Measurements from ENCODE around the gene FARP2. TPM values are rescaled to one million over a fixed set of nuclear protein-coding genes. Genes with fewer than 3 reads are reported as not detected.

The FARP2 gene
- total and polyA plus RNA-seq, 10 of the 15 experiments (the other 5 are each of a cell fraction or from before 2014, with no cell fraction given): 5.5 to 67.5 (median 36.8) TPM

DNA sequence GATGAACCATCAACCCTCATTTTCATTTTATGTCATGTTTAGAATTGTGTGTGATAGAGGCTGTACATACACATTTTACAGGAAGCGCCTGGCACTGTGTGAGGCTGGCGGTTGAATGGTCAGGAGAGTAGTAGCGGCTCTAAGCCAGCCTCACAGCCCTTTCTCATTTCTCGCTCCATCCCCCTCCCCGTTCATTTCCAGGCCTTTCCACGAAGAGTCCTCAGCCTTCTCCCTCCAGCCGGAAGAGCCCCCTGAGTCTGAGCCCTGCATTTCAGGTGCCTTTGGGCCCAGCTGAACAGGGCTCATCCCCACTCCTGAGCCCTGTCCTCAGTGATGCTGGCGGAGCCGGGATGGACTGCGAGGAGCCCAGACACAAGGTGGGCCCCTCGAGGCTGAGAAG lies 100.5 kb downstream of the FARP2 start (continued):
- TF ChIP-seq, protein P1, sequence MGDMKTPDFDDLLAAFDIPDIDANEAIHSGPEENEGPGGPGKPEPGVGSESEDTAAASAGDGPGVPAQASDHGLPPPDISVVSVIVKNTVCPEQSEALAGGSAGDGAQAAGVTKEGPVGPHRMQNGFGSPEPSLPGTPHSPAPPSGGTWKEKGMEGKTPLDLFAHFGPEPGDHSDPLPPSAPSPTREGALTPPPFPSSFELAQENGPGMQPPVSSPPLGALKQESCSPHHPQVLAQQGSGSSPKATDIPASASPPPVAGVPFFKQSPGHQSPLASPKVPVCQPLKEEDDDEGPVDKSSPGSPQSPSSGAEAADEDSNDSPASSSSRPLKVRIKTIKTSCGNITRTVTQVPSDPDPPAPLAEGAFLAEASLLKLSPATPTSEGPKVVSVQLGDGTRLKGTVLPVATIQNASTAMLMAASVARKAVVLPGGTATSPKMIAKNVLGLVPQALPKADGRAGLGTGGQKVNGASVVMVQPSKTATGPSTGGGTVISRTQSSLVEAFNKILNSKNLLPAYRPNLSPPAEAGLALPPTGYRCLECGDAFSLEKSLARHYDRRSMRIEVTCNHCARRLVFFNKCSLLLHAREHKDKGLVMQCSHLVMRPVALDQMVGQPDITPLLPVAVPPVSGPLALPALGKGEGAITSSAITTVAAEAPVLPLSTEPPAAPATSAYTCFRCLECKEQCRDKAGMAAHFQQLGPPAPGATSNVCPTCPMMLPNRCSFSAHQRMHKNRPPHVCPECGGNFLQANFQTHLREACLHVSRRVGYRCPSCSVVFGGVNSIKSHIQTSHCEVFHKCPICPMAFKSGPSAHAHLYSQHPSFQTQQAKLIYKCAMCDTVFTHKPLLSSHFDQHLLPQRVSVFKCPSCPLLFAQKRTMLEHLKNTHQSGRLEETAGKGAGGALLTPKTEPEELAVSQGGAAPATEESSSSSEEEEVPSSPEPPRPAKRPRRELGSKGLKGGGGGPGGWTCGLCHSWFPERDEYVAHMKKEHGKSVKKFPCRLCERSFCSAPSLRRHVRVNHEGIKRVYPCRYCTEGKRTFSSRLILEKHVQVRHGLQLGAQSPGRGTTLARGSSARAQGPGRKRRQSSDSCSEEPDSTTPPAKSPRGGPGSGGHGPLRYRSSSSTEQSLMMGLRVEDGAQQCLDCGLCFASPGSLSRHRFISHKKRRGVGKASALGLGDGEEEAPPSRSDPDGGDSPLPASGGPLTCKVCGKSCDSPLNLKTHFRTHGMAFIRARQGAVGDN (IDR thresholded peaks at IDR 0.05): no peak
- TF ChIP-seq TBL1XR1 (IDR thresholded peaks at IDR 0.05; ENCODE audit: low read depth, low read length) (no peak), CHD2 (IDR thresholded peaks at IDR 0.05; ENCODE audit: borderline replicate concordance, low read depth, low read length) (no peak), BRCA1 (IDR thresholded peaks at IDR 0.05; ENCODE audit: low read depth, low read length) (no peak)
- TF ChIP-seq, protein P2, sequence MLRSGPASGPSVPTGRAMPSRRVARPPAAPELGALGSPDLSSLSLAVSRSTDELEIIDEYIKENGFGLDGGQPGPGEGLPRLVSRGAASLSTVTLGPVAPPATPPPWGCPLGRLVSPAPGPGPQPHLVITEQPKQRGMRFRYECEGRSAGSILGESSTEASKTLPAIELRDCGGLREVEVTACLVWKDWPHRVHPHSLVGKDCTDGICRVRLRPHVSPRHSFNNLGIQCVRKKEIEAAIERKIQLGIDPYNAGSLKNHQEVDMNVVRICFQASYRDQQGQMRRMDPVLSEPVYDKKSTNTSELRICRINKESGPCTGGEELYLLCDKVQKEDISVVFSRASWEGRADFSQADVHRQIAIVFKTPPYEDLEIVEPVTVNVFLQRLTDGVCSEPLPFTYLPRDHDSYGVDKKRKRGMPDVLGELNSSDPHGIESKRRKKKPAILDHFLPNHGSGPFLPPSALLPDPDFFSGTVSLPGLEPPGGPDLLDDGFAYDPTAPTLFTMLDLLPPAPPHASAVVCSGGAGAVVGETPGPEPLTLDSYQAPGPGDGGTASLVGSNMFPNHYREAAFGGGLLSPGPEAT (IDR thresholded peaks at IDR 0.05; ENCODE audit: low read depth): no peak

DNA sequence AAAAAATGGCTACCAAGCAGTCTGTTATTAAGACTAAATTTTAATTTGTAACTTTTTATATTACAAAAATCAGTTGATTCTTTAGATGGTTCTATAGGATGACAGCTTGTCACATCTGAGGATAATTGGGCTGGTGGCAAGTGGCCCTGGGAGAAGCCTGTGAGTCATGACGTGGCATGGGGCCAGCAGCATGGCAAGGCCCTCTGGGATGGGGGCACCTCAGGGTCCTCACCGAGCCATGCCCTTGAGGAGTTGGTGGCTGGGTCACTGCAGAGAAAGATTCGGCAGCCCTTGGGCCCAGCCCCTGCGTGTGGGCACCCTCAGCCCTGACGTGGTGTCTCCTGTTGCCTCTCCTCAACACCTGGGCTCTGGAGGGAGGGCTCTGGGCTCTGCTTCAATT lies 102.6 kb downstream of the FARP2 start:
- no TSS peak for BruUV-seq (replicated peaks)
- WGBS (ENCODE audit: insufficient coverage, insufficient replicate concordance, low lambda C conversion rate, missing lambda C conversion rate): 64% methylated on average over 5 of the region's 5 CpGs
- ChIA-PET RAD21 (ENCODE audit: unreplicated experiment) (no interaction called here), SMC1A (ENCODE audit: uncharacterized antibody, unreplicated experiment) (no interaction called here), CTCF (no interaction called here), POLR2A (no interaction called here)
- in situ Hi-C loops (cut with MboI): no loop called here
- Histone ChIP-seq H3K36me3 (ENCODE audit: control insufficient read depth in 2 of 2, insufficient read depth in 2 of 2, low read length in 1 of 2) (no peaks in the 10 kb centered on the region), H3K9me3 (replicated peaks; ENCODE audit: control insufficient read depth, insufficient read depth, low read length) (no peaks in the 10 kb centered on the region), H3K27ac (ENCODE audit: control insufficient read depth, insufficient read depth) (no peak overlapping the region), H4K20me1 (ENCODE audit: control insufficient read depth, insufficient read depth) (no peaks in the 10 kb centered on the region), H3K9ac (ENCODE audit: control insufficient read depth, insufficient read depth, low read length) (no peak overlapping the region), H3K79me2 (ENCODE audit: control insufficient read depth, insufficient read depth, low read length) (no peaks in the 10 kb centered on the region), H2AFZ (ENCODE audit: control insufficient read depth, low read depth, low read length) (no peak overlapping the region), H3K4me1 (ENCODE audit: control insufficient read depth, insufficient read depth, low read length) (no peaks in the 10 kb centered on the region), H3K27me3 (replicated peaks in 1 of 2; ENCODE audit: control insufficient read depth in 2 of 2, insufficient read depth in 2 of 2, low read length in 1 of 2) (no peaks in the 10 kb centered on the region), H3K4me3 (no peak overlapping the region), H3K4me2 (ENCODE audit: control insufficient read depth, insufficient read depth) (no peak overlapping the region)
- no peak for ATAC-seq
- no peak for FAIRE-seq
- TF ChIP-seq, protein P3, sequence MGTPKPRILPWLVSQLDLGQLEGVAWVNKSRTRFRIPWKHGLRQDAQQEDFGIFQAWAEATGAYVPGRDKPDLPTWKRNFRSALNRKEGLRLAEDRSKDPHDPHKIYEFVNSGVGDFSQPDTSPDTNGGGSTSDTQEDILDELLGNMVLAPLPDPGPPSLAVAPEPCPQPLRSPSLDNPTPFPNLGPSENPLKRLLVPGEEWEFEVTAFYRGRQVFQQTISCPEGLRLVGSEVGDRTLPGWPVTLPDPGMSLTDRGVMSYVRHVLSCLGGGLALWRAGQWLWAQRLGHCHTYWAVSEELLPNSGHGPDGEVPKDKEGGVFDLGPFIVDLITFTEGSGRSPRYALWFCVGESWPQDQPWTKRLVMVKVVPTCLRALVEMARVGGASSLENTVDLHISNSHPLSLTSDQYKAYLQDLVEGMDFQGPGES (IDR thresholded peaks at IDR 0.05): no peak
- TF ChIP-seq CHD4 (IDR thresholded peaks at IDR 0.05): no peak
- intact Hi-C loops (cut with micrococcal nuclease; ENCODE audit: unreplicated experiment): no loop called here
- no peak for DNase-seq (ENCODE audit: low read depth, low spot score)

All from GM12878 (cell line).